Sigmoid colon (tissue), 3 donors: ENCODE measurements around the gene PTPRH.

Experiments used
- POLR2A ChIP-seq, 2 donors: fragments of 450-650 bp; IDR thresholded peaks; one replicate each; pipeline ENCODE4 v1.6.1; 2016; ENCODE audit warnings: antibody characterized with exemption in 2 of 2, mild to moderate bottlenecking in 2 of 2, moderate library complexity in 2 of 2
- TF ChIP-seq, protein P1 (sequence below), 4 experiments: fragments of 450-650 bp in 3 of 4; fragments of 200-600 bp in 1 of 4; IDR thresholded peaks; one replicate each; pipeline ENCODE4 v1.5.1; 2016 to 2019; ENCODE audit warnings: antibody characterized with exemption in 4 of 4, mild to moderate bottlenecking in 3 of 4, moderate library complexity in 2 of 4

- TF ChIP-seq, protein P1, sequence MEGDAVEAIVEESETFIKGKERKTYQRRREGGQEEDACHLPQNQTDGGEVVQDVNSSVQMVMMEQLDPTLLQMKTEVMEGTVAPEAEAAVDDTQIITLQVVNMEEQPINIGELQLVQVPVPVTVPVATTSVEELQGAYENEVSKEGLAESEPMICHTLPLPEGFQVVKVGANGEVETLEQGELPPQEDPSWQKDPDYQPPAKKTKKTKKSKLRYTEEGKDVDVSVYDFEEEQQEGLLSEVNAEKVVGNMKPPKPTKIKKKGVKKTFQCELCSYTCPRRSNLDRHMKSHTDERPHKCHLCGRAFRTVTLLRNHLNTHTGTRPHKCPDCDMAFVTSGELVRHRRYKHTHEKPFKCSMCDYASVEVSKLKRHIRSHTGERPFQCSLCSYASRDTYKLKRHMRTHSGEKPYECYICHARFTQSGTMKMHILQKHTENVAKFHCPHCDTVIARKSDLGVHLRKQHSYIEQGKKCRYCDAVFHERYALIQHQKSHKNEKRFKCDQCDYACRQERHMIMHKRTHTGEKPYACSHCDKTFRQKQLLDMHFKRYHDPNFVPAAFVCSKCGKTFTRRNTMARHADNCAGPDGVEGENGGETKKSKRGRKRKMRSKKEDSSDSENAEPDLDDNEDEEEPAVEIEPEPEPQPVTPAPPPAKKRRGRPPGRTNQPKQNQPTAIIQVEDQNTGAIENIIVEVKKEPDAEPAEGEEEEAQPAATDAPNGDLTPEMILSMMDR (IDR thresholded peaks at IDR 0.05): no peak
- no peak for TF ChIP-seq POLR2A (IDR thresholded peaks at IDR 0.05)
Observed at GRCh38 chr19:55147545-55148251, 61.6 kb downstream of the PTPRH start.
